Measurements from ENCODE around the gene PLCB1. TPM values are rescaled to one million over a fixed set of nuclear protein-coding genes. Genes with fewer than 3 reads are reported as not detected.

Gene PLCB1
- total and polyA plus RNA-seq, 2 experiments from 2014 or later, result 6.7 to 20.5 TPM

GRCh38 chr20:8783734-8784133, 651.7 kb downstream of the PLCB1 start:
- TF ChIP-seq CTCF (IDR thresholded peaks at IDR 0.05; ENCODE audit: poor library complexity), result no peak
- TF ChIP-seq EZH2phosphoT487 (IDR thresholded peaks at IDR 0.05; ENCODE audit: low read depth, severe bottlenecking, unreplicated experiment), result no peak
- TF ChIP-seq EZH2 (IDR thresholded peaks at IDR 0.05; ENCODE audit: borderline replicate concordance), result no peak
- no peaks in the 10 kb centered on the region for H4K20me1 ChIP-seq (ENCODE audit: insufficient read depth, poor library complexity, severe bottlenecking)
- H3K4me1 ChIP-seq (ENCODE audit: insufficient read depth), result peaks cover 8% of the 10 kb centered on the region
- H3K36me3 ChIP-seq (replicated peaks; ENCODE audit: insufficient read depth, low read depth), result no peaks in the 10 kb centered on the region
- H3K27me3 ChIP-seq, result no peaks in the 10 kb centered on the region
- H2AFZ ChIP-seq, result no peak overlapping the region
- H3K27ac ChIP-seq, result no peak overlapping the region
- H3K4me2 ChIP-seq, result no peak overlapping the region
- H3K9me3 ChIP-seq (ENCODE audit: low read depth), result no peaks in the 10 kb centered on the region
- H3K4me3 ChIP-seq, result no peak overlapping the region
- no peak for DNase-seq (ENCODE audit: low spot score)
- H3K9me2 ChIP-seq (replicated peaks; ENCODE audit: insufficient read depth), result no peaks in the 10 kb centered on the region
- 100% methylated on average over 1 of the region's 1 CpG for WGBS (ENCODE audit: low lambda C conversion rate, missing lambda C conversion rate)
- no peaks in the 10 kb centered on the region for H3K79me2 ChIP-seq

GRCh38 chr20:8786383-8786782, 654.3 kb downstream of the PLCB1 start:
- Histone ChIP-seq H4K20me1 (ENCODE audit: insufficient read depth, poor library complexity, severe bottlenecking) (no peaks in the 10 kb centered on the region), H3K27me3 (no peaks in the 10 kb centered on the region), H3K4me3 (no peak overlapping the region), H3K36me3 (replicated peaks; ENCODE audit: insufficient read depth, low read depth) (no peaks in the 10 kb centered on the region), H3K9me2 (replicated peaks; ENCODE audit: insufficient read depth) (no peaks in the 10 kb centered on the region), H3K9me3 (ENCODE audit: low read depth) (no peaks in the 10 kb centered on the region), H3K79me2 (no peaks in the 10 kb centered on the region), H3K4me2 (no peak overlapping the region), H2AFZ (no peak overlapping the region), H3K4me1 (ENCODE audit: insufficient read depth) (peaks cover 6% of the 10 kb centered on the region), H3K27ac (no peak overlapping the region)
- no peak for TF ChIP-seq CTCF (IDR thresholded peaks at IDR 0.05; ENCODE audit: poor library complexity)
- DNase-seq (ENCODE audit: low spot score), result no peak
- 95% methylated on average over 6 of the region's 6 CpGs for WGBS (ENCODE audit: low lambda C conversion rate, missing lambda C conversion rate)

GRCh38 chr20:8787090-8787489, 655.0 kb downstream of the PLCB1 start:
- no peaks in the 10 kb centered on the region for H4K20me1 ChIP-seq (ENCODE audit: insufficient read depth, poor library complexity, severe bottlenecking)
- H3K79me2 ChIP-seq, result no peaks in the 10 kb centered on the region
- H3K9me2 ChIP-seq (replicated peaks; ENCODE audit: insufficient read depth), result no peaks in the 10 kb centered on the region
- H3K4me3 ChIP-seq, result no peak overlapping the region
- H2AFZ ChIP-seq, result no peak overlapping the region
- no peak overlapping the region for H3K4me2 ChIP-seq
- no peak for DNase-seq (ENCODE audit: low spot score)
- no peaks in the 10 kb centered on the region for H3K9me3 ChIP-seq (ENCODE audit: low read depth)
- no peaks in the 10 kb centered on the region for H3K27me3 ChIP-seq
- WGBS (ENCODE audit: low lambda C conversion rate, missing lambda C conversion rate), result 88% methylated on average over 3 of the region's 3 CpGs
- no peaks in the 10 kb centered on the region for H3K36me3 ChIP-seq (replicated peaks; ENCODE audit: insufficient read depth, low read depth)
- H3K27ac ChIP-seq, result no peak overlapping the region
- H3K4me1 ChIP-seq (ENCODE audit: insufficient read depth), result peaks cover 6% of the 10 kb centered on the region
- no peak for TF ChIP-seq EZH2phosphoT487 (IDR thresholded peaks at IDR 0.05; ENCODE audit: low read depth, severe bottlenecking, unreplicated experiment)
- no peak for TF ChIP-seq EZH2 (IDR thresholded peaks at IDR 0.05; ENCODE audit: borderline replicate concordance)
- no peak for TF ChIP-seq CTCF (IDR thresholded peaks at IDR 0.05; ENCODE audit: poor library complexity)

- WGBS (ENCODE audit: low lambda C conversion rate, missing lambda C conversion rate), result 87% methylated on average over 2 of the region's 2 CpGs
- no peaks in the 10 kb centered on the region for H3K9me3 ChIP-seq (ENCODE audit: low read depth)
Observed at GRCh38 chr20:8788275-8788674, 656.2 kb downstream of the PLCB1 start.

More at GRCh38 chr20:8788275-8788674, 656.2 kb downstream of the PLCB1 start:
- H2AFZ ChIP-seq, result no peak overlapping the region
- H4K20me1 ChIP-seq (ENCODE audit: insufficient read depth, poor library complexity, severe bottlenecking), result no peaks in the 10 kb centered on the region
- H3K4me2 ChIP-seq, result no peak overlapping the region
- H3K4me1 ChIP-seq (ENCODE audit: insufficient read depth), result peaks cover 2% of the 10 kb centered on the region
- no peaks in the 10 kb centered on the region for H3K79me2 ChIP-seq
- H3K9me2 ChIP-seq (replicated peaks; ENCODE audit: insufficient read depth), result no peaks in the 10 kb centered on the region
- H3K4me3 ChIP-seq, result no peak overlapping the region
- TF ChIP-seq EZH2 (IDR thresholded peaks at IDR 0.05; ENCODE audit: borderline replicate concordance) (no peak), EZH2phosphoT487 (IDR thresholded peaks at IDR 0.05; ENCODE audit: low read depth, severe bottlenecking, unreplicated experiment) (no peak), CTCF (IDR thresholded peaks at IDR 0.05; ENCODE audit: poor library complexity) (no peak)
- no peak for DNase-seq (ENCODE audit: low spot score)
- H3K36me3 ChIP-seq (replicated peaks; ENCODE audit: insufficient read depth, low read depth), result no peaks in the 10 kb centered on the region
- H3K27me3 ChIP-seq, result no peaks in the 10 kb centered on the region
- peak overlapping the region; percentile 36 for H3K27ac ChIP-seq

Data from hepatocyte (in vitro differentiated cells).